ENCODE results near the gene PRSS16. TPM values are rescaled to one million over a fixed set of nuclear protein-coding genes. Genes with fewer than 3 reads are reported as not detected.

PRSS16 gene
- total RNA-seq, 2 donors from 2014 or later: 21.8 to 29.8 TPM

- no peak for TF ChIP-seq CTCF (IDR thresholded peaks at IDR 0.05)
- H3K4me3 ChIP-seq: no peak overlapping the region
- no peak for DNase-seq
- no peaks in the 10 kb centered on the region for H3K9me3 ChIP-seq
- no peaks in the 10 kb centered on the region for H3K4me1 ChIP-seq
- H3K9ac ChIP-seq (ENCODE audit: low read depth in 2 of 2, low read length in 2 of 2): no peak overlapping the region
- intact Hi-C loops (cut with DNase I): no loop called here
- H3K27ac ChIP-seq: no peak overlapping the region
- H3K36me3 ChIP-seq: no peaks in the 10 kb centered on the region
- H3K27me3 ChIP-seq: peaks cover 24% of the 10 kb centered on the region
Measured at GRCh38 chr6:27238010-27238983, 9.2 kb upstream of the PRSS16 start.

- no peaks in the 10 kb centered on the region for H3K4me1 ChIP-seq
- no peak overlapping the region for H3K27ac ChIP-seq
- no peak overlapping the region for H3K4me3 ChIP-seq
- TF ChIP-seq CTCF (IDR thresholded peaks at IDR 0.05): no peak
- intact Hi-C loops (cut with DNase I): no loop called here
- H3K27me3 ChIP-seq: peaks cover 24% of the 10 kb centered on the region
- H3K9ac ChIP-seq (ENCODE audit: low read depth in 2 of 2, low read length in 2 of 2): no peak overlapping the region
- H3K9me3 ChIP-seq: no peaks in the 10 kb centered on the region
- no peak for DNase-seq
- H3K36me3 ChIP-seq: no peaks in the 10 kb centered on the region
Measured at GRCh38 chr6:27239258-27239657, 8.2 kb upstream of the PRSS16 start.

GRCh38 chr6:27241443-27241842 is 6.1 kb upstream of the PRSS16 start:
- Histone ChIP-seq H3K9me3 (no peaks in the 10 kb centered on the region), H3K4me3 (no peak overlapping the region), H3K4me1 (no peaks in the 10 kb centered on the region), H3K9ac (ENCODE audit: low read depth in 2 of 2, low read length in 2 of 2) (no peak overlapping the region), H3K27ac (no peak overlapping the region), H3K27me3 (peaks cover 18% of the 10 kb centered on the region), H3K36me3 (no peaks in the 10 kb centered on the region)
- no peak for TF ChIP-seq CTCF (IDR thresholded peaks at IDR 0.05)
- DNase-seq: no peak
- intact Hi-C loops (cut with DNase I): no loop called here

- no peak overlapping the region for H3K4me3 ChIP-seq
- no peak for DNase-seq
- no peak overlapping the region for H3K27ac ChIP-seq
- no peaks in the 10 kb centered on the region for H3K4me1 ChIP-seq
- intact Hi-C loops (cut with DNase I): no loop called here
- H3K36me3 ChIP-seq: no peaks in the 10 kb centered on the region
- H3K9ac ChIP-seq (ENCODE audit: low read depth in 2 of 2, low read length in 2 of 2): no peak overlapping the region
- H3K9me3 ChIP-seq: no peaks in the 10 kb centered on the region
- no peak for TF ChIP-seq CTCF (IDR thresholded peaks at IDR 0.05)
- peaks cover 12% of the 10 kb centered on the region for H3K27me3 ChIP-seq
Measured at GRCh38 chr6:27242589-27243265, 4.8 kb upstream of the PRSS16 start.

GRCh38 chr6:27248783-27249182 is 1.3 kb downstream of the PRSS16 start:
- Histone ChIP-seq H3K9me3 (no peaks in the 10 kb centered on the region), H3K36me3 (no peaks in the 10 kb centered on the region), H3K27ac (no peak overlapping the region), H3K4me1 (no peaks in the 10 kb centered on the region), H3K27me3 (peaks cover 6% of the 10 kb centered on the region), H3K4me3 (no peak overlapping the region), H3K9ac (ENCODE audit: low read depth in 2 of 2, low read length in 2 of 2) (no peak overlapping the region)
- TF ChIP-seq CTCF (IDR thresholded peaks at IDR 0.05): no peak
- no peak for DNase-seq
- intact Hi-C loops (cut with DNase I): no loop called here
